H1 (cell line): ENCODE data around the gene LAMA3. TPM values are rescaled to one million over a fixed set of nuclear protein-coding genes. Genes with fewer than 3 reads are reported as not detected.

Experiments
- CHD7 ChIP-seq: fragments of 300-600 bp; sonication (generic); IDR thresholded peaks from 2 replicates; pipeline ENCODE4 v1.7.1; 2012; ENCODE audit warnings: low read length, moderate library complexity, mild to moderate bottlenecking, inconsistent platforms; ENCODE audit not compliant: insufficient replicate concordance
- GABPA ChIP-seq: IDR thresholded peaks from 2 replicates; pipeline ENCODE4 v1.6.1; 2011; ENCODE audit warnings: mild to moderate bottlenecking, low read length, moderate library complexity, borderline replicate concordance; ENCODE audit not compliant: insufficient read depth
- RXRA ChIP-seq: IDR thresholded peaks from 2 replicates; pipeline ENCODE4 v1.6.1; 2011; ENCODE audit warnings: low read depth, mild to moderate bottlenecking, low read length, moderate library complexity; ENCODE audit not compliant: insufficient read depth
- SIN3A ChIP-seq, 2 experiments: IDR thresholded peaks in 1 of 2; conservative IDR thresholded peaks in 1 of 2; 2 replicates each; pipeline ENCODE4 v1.6.1; 2011 to 2012; ENCODE audit warnings: low read length in 2 of 2, improper control_type of control experiment in 1 of 2, low read depth in 1 of 2, mild to moderate bottlenecking in 1 of 2
- SIX5 ChIP-seq: IDR thresholded peaks from 2 replicates; pipeline ENCODE4 v1.6.1; 2011; ENCODE audit warnings: mild to moderate bottlenecking, low read depth, low read length
- SP1 ChIP-seq: IDR thresholded peaks from 2 replicates; pipeline ENCODE4 v1.6.1; 2011; ENCODE audit warnings: low read depth, low read length
- SP2 ChIP-seq: IDR thresholded peaks from 2 replicates; pipeline ENCODE4 v1.6.1; 2012; ENCODE audit warnings: mild to moderate bottlenecking, low read length, inconsistent platforms
- SUZ12 ChIP-seq: fragments of 200-600 bp; sonication (generic); IDR thresholded peaks from 2 replicates; pipeline ENCODE4 v1.6.1; 2012; ENCODE audit warnings: mild to moderate bottlenecking, inconsistent platforms, low read length, moderate library complexity, mixed read lengths
- TAF1 ChIP-seq: IDR thresholded peaks from 2 replicates; pipeline ENCODE4 v1.6.1; 2011; ENCODE audit warnings: mild to moderate bottlenecking, low read depth, low read length
- polyA plus RNA-seq, 7 experiments: library from polyadenylated mRNA; depleted of rRNA in 3 of 7; stranded (reverse) in 5 of 7; unstranded in 2 of 7; fragments of >200 nt in 5 of 7; fragments of 200-250 nt in 2 of 7; gene quantifications; 1 replicate in 5 of 7; 2 replicates in 1 of 7; 4 replicates in 1 of 7; pipeline versions ENCODE4 v1.2.1 to v1.2.3, GENCODE V29; 2011 to 2013; ENCODE audit warnings: missing spikeins in 2 of 7, mixed read lengths in 2 of 7
- total RNA-seq: library from RNA; stranded (reverse); fragmentation: NEBNext Ultra II Directional; extraction: Animal tissue kit (Norgen Biotek cat#: 25700); gene quantifications from 2 replicates; pipeline ENCODE4 v1.2.1, GENCODE V29; 2021
- TF ChIP-seq, protein P1 (sequence below): IDR thresholded peaks from 2 replicates; pipeline ENCODE4 v1.6.1; 2011; ENCODE audit warnings: low read depth, mild to moderate bottlenecking, low read length; ENCODE audit not compliant: insufficient read depth

Gene LAMA3
- total and polyA plus RNA-seq, 2 of the 8 experiments (the other 6 are each of a cell fraction or from before 2014, with no cell fraction given): 0.76 to 5.0 TPM

GRCh38 chr18:23945416-23946079 lies 256.3 kb downstream of the LAMA3 start (continued):
- TF ChIP-seq CHD7: no peak
- TF ChIP-seq SIX5: no peak
- no peak for TF ChIP-seq SP2
- TF ChIP-seq, protein P1, sequence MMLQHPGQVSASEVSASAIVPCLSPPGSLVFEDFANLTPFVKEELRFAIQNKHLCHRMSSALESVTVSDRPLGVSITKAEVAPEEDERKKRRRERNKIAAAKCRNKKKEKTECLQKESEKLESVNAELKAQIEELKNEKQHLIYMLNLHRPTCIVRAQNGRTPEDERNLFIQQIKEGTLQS: no peak
- no peak for TF ChIP-seq GABPA
- TF ChIP-seq SP1: no peak
- no peak for TF ChIP-seq RXRA
- TF ChIP-seq TAF1: no peak
- no peak for TF ChIP-seq SUZ12
- no peak for TF ChIP-seq SIN3A (conservative IDR thresholded peaks at IDR 0.05 in 1 of 2, IDR thresholded peaks at IDR 0.05 in 1 of 2; ENCODE audit: low read depth in 1 of 2, low read length in 2 of 2)
